Brain microvascular endothelial cell (primary cell): Measurements from ENCODE around the gene DDB1.
"Not testable (repeated sequence)": the region's sequence is repeated elsewhere in the genome, so short reads cannot be mapped to it uniquely, and the experiment has no call there.

Experiments
- DNase-seq: peaks from one replicate; pipeline ENCODE4 v3.0.0-alpha.2; 2020
- H3K27ac ChIP-seq: fragments of 250-450 bp; sonication (Bioruptor Pico); 2 replicates; pipeline ENCODE4 v1.5.1; 2020; ENCODE audit warnings: mild to moderate bottlenecking, moderate library complexity
- H3K27me3 ChIP-seq: fragments of 250-450 bp; sonication (Bioruptor Pico); replicated peaks from 2 replicates; pipeline ENCODE4 v1.5.1; 2020; ENCODE audit warnings: mild to moderate bottlenecking
- H3K36me3 ChIP-seq: fragments of 250-450 bp; sonication (Bioruptor Pico); replicated peaks from 2 replicates; pipeline ENCODE4 v1.5.1; 2020; ENCODE audit warnings: mild to moderate bottlenecking
- H3K4me3 ChIP-seq: 2 replicates; pipeline ENCODE4 v1.5.1; 2011; ENCODE audit warnings: low read depth, mild to moderate bottlenecking, control low read depth, low read length, moderate library complexity
- CTCF ChIP-seq: IDR thresholded peaks from 2 replicates; pipeline ENCODE4 v1.5.1; 2011; ENCODE audit warnings: low read depth, mild to moderate bottlenecking, moderate library complexity, low read length, control low read depth, inconsistent platforms; ENCODE audit errors: missing control alignments
- in situ Hi-C: cut with HindIII; loops from 2 replicates; pipeline ENCODE4 v1.10.0; 2017; ENCODE audit warnings: low sequenced_read_pairs, low pct_ligation_motif_present

The DDB1 gene

GRCh38 chr11:61256710-61257482 lies 76.0 kb downstream of the DDB1 start:
- no peak for TF ChIP-seq CTCF
- Histone ChIP-seq H3K27ac (no peak overlapping the region), H3K27me3 (no peaks in the 10 kb centered on the region), H3K4me3 (no peak overlapping the region), H3K36me3 (no peaks in the 10 kb centered on the region)
- no peak for DNase-seq
- in situ Hi-C loops = no loop called here

GRCh38 chr11:61254403-61255025 lies 78.4 kb downstream of the DDB1 start:
- no peak overlapping the region for H3K27ac ChIP-seq
- in situ Hi-C loops = no loop called here
- peak; percentile 99 for TF ChIP-seq CTCF
- no peaks in the 10 kb centered on the region for H3K36me3 ChIP-seq
- peaks cover 1% of the 10 kb centered on the region for H3K27me3 ChIP-seq
- DNase-seq = peak; percentile 46
- H3K4me3 ChIP-seq = no peak overlapping the region

GRCh38 chr11:61252332-61252731 lies 80.6 kb downstream of the DDB1 start:
- H3K36me3 ChIP-seq, H3K27me3 ChIP-seq, H3K4me3 ChIP-seq, in situ Hi-C loops, H3K27ac ChIP-seq, DNase-seq: not testable (repeated sequence)

DNA sequence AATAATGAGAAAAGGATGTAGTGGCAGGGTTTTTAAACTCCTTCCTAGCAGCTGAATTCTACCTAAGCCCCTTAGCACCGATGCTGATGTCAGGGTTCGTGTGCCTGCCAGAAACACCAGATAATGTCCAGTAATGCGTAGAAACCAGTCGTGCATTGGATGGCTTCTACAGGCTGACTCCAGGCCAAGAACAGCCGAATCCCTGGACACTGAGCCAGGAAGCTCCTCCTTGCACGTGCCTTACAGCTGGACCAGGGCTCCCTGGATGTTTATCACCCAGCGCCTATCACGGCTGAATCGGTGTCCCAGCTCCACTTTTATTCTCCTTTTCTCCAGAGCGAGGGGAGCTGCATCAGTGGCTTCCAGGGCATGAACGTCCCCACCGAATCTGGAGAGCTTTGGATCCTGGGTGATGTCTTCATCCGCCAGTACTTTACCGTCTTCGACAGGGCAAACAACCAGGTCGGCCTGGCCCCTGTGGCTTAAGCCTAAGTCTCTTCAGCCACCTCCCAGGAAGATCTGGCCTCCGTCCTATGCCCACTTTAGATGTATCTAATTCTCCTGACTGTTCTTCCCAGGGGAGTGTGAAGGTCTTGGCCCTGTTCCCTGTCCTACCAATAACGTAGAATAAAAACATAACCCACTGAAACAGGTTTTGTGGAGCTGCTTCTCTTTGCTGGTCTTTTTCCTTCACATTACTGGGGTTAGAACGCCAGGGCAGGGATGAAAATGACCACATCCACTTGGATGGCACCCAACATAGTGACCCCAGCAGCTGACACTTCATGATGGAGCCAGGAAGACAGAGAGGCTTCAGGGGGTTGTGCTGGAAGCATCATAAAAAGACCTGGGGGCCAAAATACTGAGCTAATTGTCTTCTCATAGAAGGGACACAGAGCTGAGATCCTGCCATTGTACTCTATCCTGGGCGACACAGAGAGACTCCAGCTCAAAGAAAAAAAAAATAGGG lies 81.8 kb downstream of the DDB1 start:
- H3K36me3 ChIP-seq, H3K27ac ChIP-seq, H3K4me3 ChIP-seq, DNase-seq, H3K27me3 ChIP-seq, in situ Hi-C loops: not testable (repeated sequence)
